ENCODE data around the gene PSMG4. TPM values are rescaled to one million over a fixed set of nuclear protein-coding genes. Genes with fewer than 3 reads are reported as not detected.

Gene PSMG4
- total RNA-seq, 3 donors from 2014 or later (not counting 1 experiment from before 2014, with no cell fraction given) = 8.3 to 15.3 (median 11.3) TPM

- DNase-seq (no peak), ATAC-seq (no peak)
- no peaks in the 10 kb centered on the region for H3K9me3 ChIP-seq (ENCODE audit: control insufficient read depth, insufficient read depth, low read length)
- 90% methylated on average over 4 of the region's 4 CpGs for WGBS (ENCODE audit: insufficient coverage)
- H3K4me1 ChIP-seq (ENCODE audit: control insufficient read depth, insufficient read depth, low read length) = peaks cover 12% of the 10 kb centered on the region
- Mint-ChIP-seq H3K4me1 (peaks cover 5 to 9% of the 10 kb centered on the region in 2 donors), H3K36me3 (no peaks in the 10 kb centered on the region), H3K9me3 (peaks cover 0 to 5% of the 10 kb centered on the region in 2 donors), H3K4me3 (no peak overlapping the region), H3K27ac (peak overlapping the region in 1 of 2 donors; percentile 73), H3K27me3 (ENCODE audit: low read depth in 2 of 2) (peaks cover 24 to 52% of the 10 kb centered on the region in 2 donors)
- H3K4me3 ChIP-seq (ENCODE audit: low read length) = no peak overlapping the region
- H3K36me3 ChIP-seq (ENCODE audit: control insufficient read depth, insufficient read depth, low read length) = no peaks in the 10 kb centered on the region
- peaks cover 20% of the 10 kb centered on the region for H3K27me3 ChIP-seq (ENCODE audit: control insufficient read depth, insufficient read depth, low read length)
- no peak for TF ChIP-seq CTCF (IDR thresholded peaks at IDR 0.05)
- intact Hi-C loops (cut with micrococcal nuclease) = no loop called here
- H3K27ac ChIP-seq (ENCODE audit: low read length) = no peak overlapping the region
Observed at GRCh38 chr6:3222506-3223038, 36.2 kb upstream of the PSMG4 start.

DNA sequence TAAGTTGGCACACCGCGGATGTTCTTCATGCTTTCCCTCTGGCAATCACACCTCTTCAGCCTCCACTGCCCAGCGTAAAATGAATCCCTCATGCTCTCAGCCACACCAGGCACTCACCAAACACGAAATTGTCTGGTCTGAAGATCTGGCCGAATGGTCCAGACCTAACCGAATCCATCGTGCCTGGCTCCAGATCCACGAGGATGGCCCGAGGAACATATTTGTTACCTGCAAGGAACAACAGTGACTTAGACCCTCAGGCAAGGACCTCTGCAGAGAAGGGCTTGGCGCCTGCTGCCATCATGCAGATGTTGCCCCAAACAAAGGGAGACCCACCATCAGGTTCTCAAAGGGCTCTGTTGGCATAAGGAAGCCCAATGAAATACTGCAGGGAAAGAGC lies 32.7 kb upstream of the PSMG4 start:
- ATAC-seq = no peak
- Mint-ChIP-seq H3K27me3 (ENCODE audit: low read depth in 2 of 2) (peaks cover 45 to 53% of the 10 kb centered on the region in 2 donors), H3K4me1 (peaks cover 30 to 41% of the 10 kb centered on the region in 2 donors), H3K9me3 (peaks cover 0 to 5% of the 10 kb centered on the region in 2 donors), H3K27ac (no peak overlapping the region), H3K4me3 (no peak overlapping the region), H3K36me3 (no peaks in the 10 kb centered on the region)
- intact Hi-C loops (cut with micrococcal nuclease) = no loop called here
- Histone ChIP-seq H3K36me3 (ENCODE audit: control insufficient read depth, insufficient read depth, low read length) (no peaks in the 10 kb centered on the region), H3K27ac (ENCODE audit: low read length) (no peak overlapping the region), H3K4me1 (ENCODE audit: control insufficient read depth, insufficient read depth, low read length) (peaks cover 42% of the 10 kb centered on the region), H3K4me3 (ENCODE audit: low read length) (no peak overlapping the region), H3K9me3 (ENCODE audit: control insufficient read depth, insufficient read depth, low read length) (no peaks in the 10 kb centered on the region), H3K27me3 (ENCODE audit: control insufficient read depth, insufficient read depth, low read length) (peaks cover 50% of the 10 kb centered on the region)
- TF ChIP-seq CTCF (IDR thresholded peaks at IDR 0.05) = no peak
- 90% methylated on average over 10 of the region's 10 CpGs for WGBS (ENCODE audit: insufficient coverage)
- DNase-seq = no peak

DNA sequence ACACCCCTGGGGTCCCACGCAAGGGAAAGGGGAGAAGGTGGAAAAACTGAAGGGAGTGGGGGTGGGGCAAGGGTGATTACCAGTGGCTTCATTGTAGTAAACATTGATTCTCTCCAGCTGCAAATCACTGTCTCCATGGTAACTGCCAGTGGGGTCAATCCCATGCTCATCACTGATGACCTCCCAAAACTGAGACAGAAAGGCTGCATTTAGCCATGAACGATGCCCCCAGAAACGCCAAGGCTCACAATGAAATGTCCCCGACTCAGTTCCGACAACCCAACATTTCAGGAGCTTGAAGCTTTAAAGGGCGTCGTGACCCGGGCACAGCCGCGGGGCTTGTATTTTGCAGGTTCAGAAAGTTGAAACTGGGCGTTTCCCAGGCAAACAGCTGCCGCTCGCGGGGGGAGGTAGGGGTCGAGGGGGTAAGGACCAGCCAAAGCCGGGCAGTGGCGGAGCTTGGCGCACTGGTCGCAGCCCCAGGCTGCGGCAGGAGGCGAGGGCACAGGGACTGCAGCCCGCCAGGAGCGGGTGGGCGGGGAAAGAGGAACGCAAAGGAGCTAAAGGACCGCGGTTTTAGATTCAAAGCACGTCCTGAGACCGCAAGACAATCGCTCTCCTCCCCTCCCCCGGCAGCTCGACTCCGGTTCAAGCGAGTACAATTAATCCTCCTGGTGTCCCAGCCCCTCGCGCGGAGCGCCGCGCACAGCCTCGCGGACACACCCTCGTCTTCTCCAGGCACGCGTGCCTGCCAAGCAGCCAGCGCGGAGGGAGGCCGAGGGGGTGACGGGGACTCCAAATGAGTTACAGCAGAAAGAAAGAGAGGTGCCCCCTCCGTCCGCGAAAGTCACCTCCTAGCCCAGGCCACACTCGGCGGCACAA lies 32.0 kb upstream of the PSMG4 start:
- Mint-ChIP-seq H3K4me3 (peak overlapping the region; percentile 78), H3K4me1 (peaks cover 36 to 48% of the 10 kb centered on the region in 2 donors), H3K9me3 (peaks cover 0 to 5% of the 10 kb centered on the region in 2 donors), H3K36me3 (no peaks in the 10 kb centered on the region), H3K27ac (no peak overlapping the region), H3K27me3 (ENCODE audit: low read depth in 2 of 2) (peaks cover 52 to 60% of the 10 kb centered on the region in 2 donors)
- Histone ChIP-seq H3K9me3 (ENCODE audit: control insufficient read depth, insufficient read depth, low read length) (no peaks in the 10 kb centered on the region), H3K4me1 (ENCODE audit: control insufficient read depth, insufficient read depth, low read length) (peaks cover 49% of the 10 kb centered on the region), H3K27me3 (ENCODE audit: control insufficient read depth, insufficient read depth, low read length) (peaks cover 57% of the 10 kb centered on the region), H3K36me3 (ENCODE audit: control insufficient read depth, insufficient read depth, low read length) (no peaks in the 10 kb centered on the region), H3K27ac (ENCODE audit: low read length) (no peak overlapping the region), H3K4me3 (ENCODE audit: low read length) (no peak overlapping the region)
- no peak for TF ChIP-seq CTCF (IDR thresholded peaks at IDR 0.05)
- 2% methylated on average over 53 of the region's 54 CpGs for WGBS (ENCODE audit: insufficient coverage)
- ATAC-seq = no peak
- peak in 1 of 2 donors; percentile 45 for DNase-seq
- intact Hi-C loops (cut with micrococcal nuclease) = no loop called here
